ENCODE data around the gene PPP1R12B. TPM values are rescaled to one million over a fixed set of nuclear protein-coding genes. Genes with fewer than 3 reads are reported as not detected.
A peak's percentile ranks its signal among the peaks of the same experiment; 100 is the strongest.
"Not testable (repeated sequence)": the region's sequence is repeated elsewhere in the genome, so short reads cannot be mapped to it uniquely, and the experiment has no call there.

The PPP1R12B gene
- total RNA-seq, 1 donor from 2014 or later = 71.7 TPM

GRCh38 chr1:202521886-202522285 lies 173.4 kb downstream of the PPP1R12B start:
- Histone ChIP-seq H3K9me3 (no peaks in the 10 kb centered on the region), H3K27ac (no peak overlapping the region), H3K27me3 (no peaks in the 10 kb centered on the region), H3K4me1 (peaks cover 9% of the 10 kb centered on the region), H3K4me3 (no peak overlapping the region), H3K36me3 (no peaks in the 10 kb centered on the region)
- DNase-seq (ENCODE audit: extremely low spot score in 2 of 2) = no peak
- TF ChIP-seq, protein P1, sequence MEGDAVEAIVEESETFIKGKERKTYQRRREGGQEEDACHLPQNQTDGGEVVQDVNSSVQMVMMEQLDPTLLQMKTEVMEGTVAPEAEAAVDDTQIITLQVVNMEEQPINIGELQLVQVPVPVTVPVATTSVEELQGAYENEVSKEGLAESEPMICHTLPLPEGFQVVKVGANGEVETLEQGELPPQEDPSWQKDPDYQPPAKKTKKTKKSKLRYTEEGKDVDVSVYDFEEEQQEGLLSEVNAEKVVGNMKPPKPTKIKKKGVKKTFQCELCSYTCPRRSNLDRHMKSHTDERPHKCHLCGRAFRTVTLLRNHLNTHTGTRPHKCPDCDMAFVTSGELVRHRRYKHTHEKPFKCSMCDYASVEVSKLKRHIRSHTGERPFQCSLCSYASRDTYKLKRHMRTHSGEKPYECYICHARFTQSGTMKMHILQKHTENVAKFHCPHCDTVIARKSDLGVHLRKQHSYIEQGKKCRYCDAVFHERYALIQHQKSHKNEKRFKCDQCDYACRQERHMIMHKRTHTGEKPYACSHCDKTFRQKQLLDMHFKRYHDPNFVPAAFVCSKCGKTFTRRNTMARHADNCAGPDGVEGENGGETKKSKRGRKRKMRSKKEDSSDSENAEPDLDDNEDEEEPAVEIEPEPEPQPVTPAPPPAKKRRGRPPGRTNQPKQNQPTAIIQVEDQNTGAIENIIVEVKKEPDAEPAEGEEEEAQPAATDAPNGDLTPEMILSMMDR (IDR thresholded peaks at IDR 0.05) = no peak
- no peak for TF ChIP-seq POLR2A (IDR thresholded peaks at IDR 0.05)
- TF ChIP-seq POLR2AphosphoS5 (IDR thresholded peaks at IDR 0.05; ENCODE audit: insufficient read depth in 1 of 2, low read depth in 1 of 2) = no peak
- intact Hi-C loops (cut with DNase I) = no loop called here

DNA sequence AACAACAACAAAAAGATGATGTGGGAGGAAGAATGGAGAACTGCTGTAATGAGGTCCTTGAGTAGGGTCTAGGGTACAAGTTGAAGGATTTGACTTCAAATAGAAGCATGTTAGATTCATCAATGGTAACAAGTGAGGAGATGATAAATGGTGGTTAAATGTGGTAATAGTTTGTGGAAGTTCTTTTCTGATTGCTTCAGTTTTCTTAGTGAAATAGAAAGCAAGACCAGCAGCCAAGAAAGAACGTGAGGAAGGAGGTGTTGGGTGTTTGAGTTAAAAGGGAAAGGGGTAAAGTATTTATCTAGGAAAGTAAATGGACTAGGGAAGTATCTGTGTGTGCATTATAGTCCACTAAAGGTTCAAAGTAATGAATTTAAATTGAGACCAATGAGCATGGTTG lies 177.6 kb downstream of the PPP1R12B start:
- H3K27me3 ChIP-seq; DNase-seq (ENCODE audit: extremely low spot score in 2 of 2); H3K9me3 ChIP-seq; intact Hi-C loops (cut with DNase I); H3K27ac ChIP-seq; H3K4me1 ChIP-seq; H3K4me3 ChIP-seq; H3K36me3 ChIP-seq: not testable (repeated sequence)

DNA sequence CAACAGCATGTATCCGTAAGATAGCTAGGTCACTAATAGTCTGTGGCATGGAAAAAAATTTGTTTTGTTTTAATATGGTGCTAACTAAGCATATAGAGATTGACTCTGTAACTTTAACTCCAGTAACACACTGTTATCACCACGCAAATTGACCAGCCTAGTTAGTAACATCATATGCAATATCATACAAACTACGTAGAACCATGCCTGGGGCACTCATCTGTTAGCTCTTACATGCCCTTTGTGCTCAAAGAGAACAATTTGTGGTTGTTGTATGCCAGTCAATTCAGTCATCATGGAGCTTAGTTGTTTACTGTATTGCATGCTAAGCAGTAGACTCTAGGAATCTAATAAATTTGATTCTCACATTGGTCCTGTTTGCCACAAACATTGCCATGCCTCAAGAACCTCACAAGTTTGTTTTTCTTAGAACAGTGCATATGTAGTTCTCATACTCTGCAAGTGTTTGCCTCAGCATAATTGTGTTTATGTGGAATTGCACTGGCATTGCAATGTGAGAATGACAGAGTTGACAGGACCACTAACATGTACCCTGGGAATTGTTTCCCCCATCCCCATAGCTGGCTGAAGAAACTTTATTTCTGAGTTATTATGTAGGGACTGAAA lies 179.7 kb downstream of the PPP1R12B start:
- H3K4me1 ChIP-seq; H3K36me3 ChIP-seq; H3K27me3 ChIP-seq; intact Hi-C loops (cut with DNase I); H3K27ac ChIP-seq; H3K4me3 ChIP-seq; H3K9me3 ChIP-seq; DNase-seq (ENCODE audit: extremely low spot score in 2 of 2): not testable (repeated sequence)

- DNase-seq (ENCODE audit: extremely low spot score in 2 of 2); H3K9me3 ChIP-seq; H3K4me3 ChIP-seq; H3K27me3 ChIP-seq; intact Hi-C loops (cut with DNase I); H3K4me1 ChIP-seq; H3K27ac ChIP-seq; H3K36me3 ChIP-seq: not testable (repeated sequence)
These were observed 182.2 kb downstream of the PPP1R12B start for GRCh38 chr1:202530686-202531085.

DNA sequence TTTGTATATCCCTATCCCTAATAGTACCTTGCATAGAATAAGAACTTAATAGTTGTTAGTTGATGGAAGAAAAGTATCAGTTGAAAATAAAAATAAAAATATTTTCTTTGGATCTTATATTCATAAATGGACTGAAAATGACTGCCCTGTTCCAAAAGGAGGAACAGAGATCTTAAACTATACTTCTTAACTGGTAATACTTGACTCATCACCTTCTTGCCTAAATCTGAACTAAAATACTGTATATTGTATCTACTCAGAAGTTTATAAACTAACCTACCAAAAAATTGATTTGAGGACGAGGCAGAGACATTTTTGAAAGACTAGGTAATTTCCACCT lies 182.9 kb downstream of the PPP1R12B start:
- Histone ChIP-seq H3K4me1 (no peaks in the 10 kb centered on the region), H3K27me3 (no peaks in the 10 kb centered on the region), H3K4me3 (no peak overlapping the region), H3K9me3 (no peaks in the 10 kb centered on the region), H3K27ac (no peak overlapping the region), H3K36me3 (no peaks in the 10 kb centered on the region)
- no peak for DNase-seq (ENCODE audit: extremely low spot score in 2 of 2)
- TF ChIP-seq POLR2AphosphoS5 (IDR thresholded peaks at IDR 0.05; ENCODE audit: insufficient read depth in 1 of 2, low read depth in 1 of 2) (no peak), POLR2A (IDR thresholded peaks at IDR 0.05) (no peak)
- TF ChIP-seq, protein P1 (IDR thresholded peaks at IDR 0.05) = no peak
- intact Hi-C loops (cut with DNase I) = no loop called here

GRCh38 chr1:202531812-202532616 lies 183.5 kb downstream of the PPP1R12B start:
- H3K4me1 ChIP-seq; H3K27me3 ChIP-seq; H3K4me3 ChIP-seq; H3K36me3 ChIP-seq; intact Hi-C loops (cut with DNase I); H3K9me3 ChIP-seq; H3K27ac ChIP-seq; DNase-seq (ENCODE audit: extremely low spot score in 2 of 2): not testable (repeated sequence)

- DNase-seq (ENCODE audit: extremely low spot score in 2 of 2); H3K36me3 ChIP-seq; H3K9me3 ChIP-seq; H3K27me3 ChIP-seq; intact Hi-C loops (cut with DNase I): not testable (repeated sequence)
- Histone ChIP-seq H3K27ac (peak overlapping the region; percentile 70), H3K4me3 (peak overlapping the region; percentile 38 to 40), H3K4me1 (peaks cover 12% of the 10 kb centered on the region)
- TF ChIP-seq POLR2AphosphoS5 (IDR thresholded peaks at IDR 0.05; ENCODE audit: insufficient read depth in 1 of 2, low read depth in 1 of 2) = peak in 1 of 2 donors; percentile 21
These were observed 190.7 kb downstream of the PPP1R12B start for GRCh38 chr1:202539166-202539574.
